Measurements from ENCODE around the gene HECA. TPM values are rescaled to one million over a fixed set of nuclear protein-coding genes. Genes with fewer than 3 reads are reported as not detected.
"Not testable (repeated sequence)": the region's sequence is repeated elsewhere in the genome, so short reads cannot be mapped to it uniquely, and the experiment has no call there.

HECA gene, protein sequence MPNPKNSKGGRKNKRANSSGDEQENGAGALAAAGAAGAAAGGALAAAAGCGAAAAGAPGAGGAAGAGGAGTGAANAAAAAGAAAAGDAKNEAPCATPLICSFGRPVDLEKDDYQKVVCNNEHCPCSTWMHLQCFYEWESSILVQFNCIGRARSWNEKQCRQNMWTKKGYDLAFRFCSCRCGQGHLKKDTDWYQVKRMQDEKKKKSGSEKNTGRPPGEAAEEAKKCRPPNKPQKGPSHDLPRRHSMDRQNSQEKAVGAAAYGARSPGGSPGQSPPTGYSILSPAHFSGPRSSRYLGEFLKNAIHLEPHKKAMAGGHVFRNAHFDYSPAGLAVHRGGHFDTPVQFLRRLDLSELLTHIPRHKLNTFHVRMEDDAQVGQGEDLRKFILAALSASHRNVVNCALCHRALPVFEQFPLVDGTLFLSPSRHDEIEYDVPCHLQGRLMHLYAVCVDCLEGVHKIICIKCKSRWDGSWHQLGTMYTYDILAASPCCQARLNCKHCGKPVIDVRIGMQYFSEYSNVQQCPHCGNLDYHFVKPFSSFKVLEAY
- 10 to 100 TPM in 11 of 12 donors, not detected in 1; 19.6 to 31.4 (median 20.7) TPM for polyA plus RNA-seq (ENCODE audit: insufficient read length in 12 of 12)
- long read RNA-seq, donor 1, full-length matches to known transcripts: 3 of 55 reads
- long read RNA-seq, donor 1, partial matches to known transcripts: 52 of 55 reads
- long read RNA-seq, donor 1, other reads (novel, unspliced or antisense): 0 of 55 reads
- long read RNA-seq, donor 2, full-length matches to known transcripts: 1 of 1 reads
- long read RNA-seq, donor 2, partial matches to known transcripts: 0 of 1 reads
- long read RNA-seq, donor 2, other reads (novel, unspliced or antisense): 0 of 1 reads
- long read RNA-seq, donor 3, full-length matches to known transcripts: 1 of 1 reads
- long read RNA-seq, donor 3, partial matches to known transcripts: 0 of 1 reads
- long read RNA-seq, donor 3, other reads (novel, unspliced or antisense): 0 of 1 reads
- long read RNA-seq, donor 4, full-length matches to known transcripts: 2 of 18 reads
- long read RNA-seq, donor 4, partial matches to known transcripts: 16 of 18 reads
- long read RNA-seq, donor 4, other reads (novel, unspliced or antisense): 0 of 18 reads
- long read RNA-seq, donor 5, full-length matches to known transcripts: 6 of 6 reads
- long read RNA-seq, donor 5, partial matches to known transcripts: 0 of 6 reads
- long read RNA-seq, donor 5, other reads (novel, unspliced or antisense): 0 of 6 reads
- long read RNA-seq, donor 6, full-length matches to known transcripts: 2 of 2 reads
- long read RNA-seq, donor 6, partial matches to known transcripts: 0 of 2 reads
- long read RNA-seq, donor 6, other reads (novel, unspliced or antisense): 0 of 2 reads
- long read RNA-seq, donor 7, full-length matches to known transcripts: 2 of 2 reads
- long read RNA-seq, donor 7, partial matches to known transcripts: 0 of 2 reads
- long read RNA-seq, donor 7, other reads (novel, unspliced or antisense): 0 of 2 reads
- long read RNA-seq, donor 8, full-length matches to known transcripts: 4 of 4 reads
- long read RNA-seq, donor 8, partial matches to known transcripts: 0 of 4 reads
- long read RNA-seq, donor 8, other reads (novel, unspliced or antisense): 0 of 4 reads
- long read RNA-seq, donor 9, full-length matches to known transcripts: 3 of 3 reads
- long read RNA-seq, donor 9, partial matches to known transcripts: 0 of 3 reads
- long read RNA-seq, donor 9, other reads (novel, unspliced or antisense): 0 of 3 reads
- long read RNA-seq, donor 10, full-length matches to known transcripts: 4 of 4 reads
- long read RNA-seq, donor 10, partial matches to known transcripts: 0 of 4 reads
- long read RNA-seq, donor 10, other reads (novel, unspliced or antisense): 0 of 4 reads
- long read RNA-seq, donor 11, full-length matches to known transcripts: 4 of 4 reads
- long read RNA-seq, donor 11, partial matches to known transcripts: 0 of 4 reads
- long read RNA-seq, donor 11, other reads (novel, unspliced or antisense): 0 of 4 reads

DNA sequence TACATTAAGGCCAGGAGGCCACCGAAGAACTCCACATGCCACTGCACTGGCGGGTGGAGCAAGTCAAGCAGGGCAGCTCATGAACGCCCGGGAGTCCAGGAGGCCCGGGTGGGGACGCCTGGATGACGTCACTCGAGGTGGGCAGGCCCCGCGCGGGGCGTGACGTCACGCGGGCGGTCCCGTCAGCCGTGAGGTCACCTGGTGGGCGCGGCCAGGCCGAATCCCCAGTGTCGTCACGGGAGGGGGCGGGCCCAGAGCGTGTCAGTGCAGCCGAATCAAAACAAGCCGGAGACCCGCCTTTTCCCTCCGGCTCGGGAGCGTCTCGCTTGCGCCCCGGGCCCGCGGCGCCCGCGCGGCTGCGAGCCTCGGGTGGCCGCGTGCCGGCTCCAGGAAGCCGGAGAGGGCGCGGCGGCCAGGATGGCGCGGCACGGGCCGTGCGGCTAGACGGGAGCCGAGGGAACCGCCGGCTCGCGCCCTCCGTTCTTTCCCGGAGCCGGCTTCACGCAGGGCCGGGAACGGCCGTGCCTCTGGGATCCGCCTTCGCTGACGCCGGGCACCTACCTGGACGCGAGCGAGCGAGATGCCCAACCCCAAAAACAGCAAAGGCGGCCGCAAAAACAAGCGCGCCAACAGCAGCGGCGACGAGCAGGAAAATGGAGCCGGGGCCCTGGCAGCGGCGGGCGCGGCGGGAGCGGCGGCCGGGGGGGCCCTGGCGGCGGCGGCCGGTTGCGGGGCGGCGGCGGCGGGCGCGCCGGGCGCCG lies at the start of gene HECA:
TSS of gene HECA (plus strand) at position 264 of the 761 bp plus-strand sequence. CDS start at position 581, 317 bp downstream.
- DNase-seq: peak; percentile 96

DNA sequence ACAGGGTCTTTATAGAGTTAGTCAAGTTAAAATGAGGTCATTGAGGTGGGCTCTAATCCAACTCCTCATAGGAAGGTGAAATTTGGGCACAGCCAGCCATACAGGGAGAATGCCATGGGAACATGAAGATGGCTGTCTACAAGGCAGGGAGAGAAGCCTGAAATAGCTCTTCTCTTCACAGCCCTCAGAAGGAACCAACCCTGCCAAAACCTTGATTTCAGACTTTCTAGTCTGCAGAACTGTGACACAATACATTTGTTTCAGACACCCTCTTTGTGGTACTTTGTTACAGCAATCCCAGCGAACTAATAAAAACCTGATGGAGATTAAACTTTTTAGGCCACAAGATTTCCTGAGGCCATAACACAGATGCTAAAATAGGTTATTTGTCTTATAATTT lies 43.1 kb upstream of the HECA start:
- no peak for DNase-seq

DNA sequence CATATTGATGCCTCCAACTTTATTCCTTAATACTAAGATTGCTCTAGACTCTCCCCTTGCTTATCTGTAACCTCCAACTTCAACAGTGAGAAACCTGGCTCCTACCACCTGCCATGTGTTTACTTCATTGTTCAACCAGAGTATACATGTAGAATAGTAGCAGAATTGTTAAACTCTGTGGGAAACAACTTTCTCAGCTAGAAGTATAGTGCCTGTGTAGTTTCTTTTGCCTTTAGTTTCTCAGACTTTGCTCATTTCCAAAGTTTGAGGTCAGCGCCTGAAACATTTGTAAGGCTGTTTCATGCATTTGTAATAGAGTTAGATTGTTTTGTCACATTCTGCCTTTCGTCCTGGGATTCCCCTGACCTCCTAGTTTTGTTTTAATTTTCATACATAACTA lies 34.9 kb upstream of the HECA start:
- no peak for DNase-seq

DNA sequence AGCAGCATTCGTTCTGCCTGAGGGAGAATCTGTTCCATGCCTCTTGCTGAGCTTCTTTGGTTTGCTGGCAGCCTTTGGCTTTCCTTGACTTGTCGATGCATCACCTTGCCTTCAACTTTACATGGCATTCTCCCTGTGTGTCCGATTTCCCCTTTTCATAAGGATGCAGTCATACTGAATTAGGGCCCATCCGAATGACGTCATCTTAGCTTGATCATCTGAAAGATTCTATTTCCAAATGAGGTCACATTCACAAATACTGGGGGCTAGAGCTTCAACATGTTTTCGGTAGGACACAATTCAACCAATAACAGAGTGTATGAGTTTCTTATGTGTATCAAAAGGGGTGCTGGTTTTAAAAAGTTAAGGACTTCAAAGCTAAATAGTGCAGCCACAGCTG lies 27.8 kb upstream of the HECA start:
- no peak for DNase-seq

DNA sequence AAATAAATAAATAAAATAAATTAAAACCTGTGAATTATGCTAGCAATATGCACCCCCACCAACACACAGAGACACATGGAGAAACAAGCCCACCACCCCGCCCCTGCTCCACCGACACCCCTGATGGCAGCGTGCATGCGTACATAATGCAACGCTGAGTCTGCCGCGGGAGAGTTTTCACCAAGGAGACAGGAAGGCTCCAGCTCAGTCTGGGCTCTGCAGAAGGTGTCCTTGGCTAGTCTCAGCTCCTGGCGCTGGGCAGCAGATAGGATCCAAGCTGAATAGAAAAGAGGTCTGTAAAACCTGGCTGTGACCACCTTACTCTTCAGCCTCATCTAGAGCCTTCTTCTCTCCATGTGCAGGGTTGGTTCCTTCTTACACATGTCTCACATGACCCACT lies 26.5 kb upstream of the HECA start:
- DNase-seq: no peak

DNA sequence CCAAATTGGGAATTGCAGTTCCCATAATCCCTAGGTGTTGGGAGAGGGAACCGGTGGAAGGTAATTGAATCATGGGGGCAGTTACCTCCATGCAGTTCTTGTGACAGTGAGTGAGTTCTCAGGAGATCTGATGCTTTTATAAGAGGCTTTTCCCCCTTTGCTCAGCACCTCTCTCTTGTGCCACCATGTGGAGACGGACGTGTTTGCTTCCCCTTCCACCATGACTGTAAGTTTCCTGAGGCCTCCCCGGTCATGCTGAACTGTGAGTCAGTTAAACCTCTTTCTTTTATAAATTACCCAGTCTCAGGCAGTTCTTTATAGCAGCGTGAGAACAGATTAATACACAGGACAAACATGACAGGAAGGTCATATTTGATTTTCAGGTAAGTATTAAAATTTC lies 25.3 kb upstream of the HECA start:
- no peak for DNase-seq

DNA sequence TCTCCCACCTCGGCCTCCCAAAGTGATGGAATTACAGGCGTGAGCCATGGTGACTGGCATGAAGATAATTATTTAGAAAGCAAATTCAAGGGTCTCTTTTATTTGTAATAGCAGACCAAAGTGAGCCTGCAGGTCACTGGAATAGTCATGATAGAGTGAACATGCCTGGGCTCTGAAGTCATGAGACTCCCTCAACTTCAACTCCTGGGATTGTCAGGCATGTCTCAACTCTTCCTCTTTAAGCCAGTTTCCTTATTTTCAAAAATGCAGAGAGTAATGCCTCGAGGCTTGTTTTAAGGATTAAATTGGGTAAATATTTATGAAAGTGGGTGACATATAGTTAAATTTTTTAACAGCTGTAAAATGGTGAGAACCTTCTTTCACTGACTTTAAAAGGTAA lies 22.7 kb upstream of the HECA start:
- DNase-seq: no peak

DNA sequence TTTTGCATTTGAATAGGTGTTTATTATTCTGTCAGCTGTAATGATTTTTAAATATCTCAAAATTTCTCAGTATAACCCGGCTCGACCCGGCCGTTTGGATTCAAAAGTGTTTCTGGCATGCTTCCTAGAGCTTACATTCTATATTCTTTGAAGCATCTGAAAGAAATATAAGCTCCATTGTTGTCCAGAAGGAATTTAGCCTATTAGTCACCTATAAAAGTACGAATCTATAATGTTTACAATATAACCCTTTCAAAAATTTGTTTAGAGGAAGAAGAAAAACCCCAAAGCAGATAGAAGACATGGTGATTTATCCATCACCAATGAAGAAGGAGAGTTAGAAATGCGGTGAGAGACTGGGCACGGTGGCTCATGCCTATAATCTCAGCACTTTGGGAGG lies 22.3 kb upstream of the HECA start:
- no peak for DNase-seq

DNA sequence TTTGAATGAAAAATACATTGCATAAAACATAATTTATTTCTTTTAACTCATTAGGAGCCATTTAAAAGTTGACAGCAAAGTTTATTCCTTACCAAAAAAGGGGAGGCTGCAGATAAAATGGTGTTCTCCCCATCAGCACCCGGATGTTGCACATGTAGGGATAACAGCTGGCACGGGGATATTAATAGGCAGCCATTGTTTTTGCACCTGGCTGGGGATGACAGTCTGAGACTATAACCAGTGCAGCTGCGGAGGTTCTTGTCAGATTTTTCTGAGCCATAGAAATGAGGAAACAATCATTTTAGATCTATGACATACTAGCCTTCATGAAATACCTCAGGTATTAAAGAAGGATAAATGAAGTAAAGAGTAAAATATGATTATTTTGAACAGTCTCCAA lies 20.1 kb upstream of the HECA start:
- DNase-seq: no peak

DNA sequence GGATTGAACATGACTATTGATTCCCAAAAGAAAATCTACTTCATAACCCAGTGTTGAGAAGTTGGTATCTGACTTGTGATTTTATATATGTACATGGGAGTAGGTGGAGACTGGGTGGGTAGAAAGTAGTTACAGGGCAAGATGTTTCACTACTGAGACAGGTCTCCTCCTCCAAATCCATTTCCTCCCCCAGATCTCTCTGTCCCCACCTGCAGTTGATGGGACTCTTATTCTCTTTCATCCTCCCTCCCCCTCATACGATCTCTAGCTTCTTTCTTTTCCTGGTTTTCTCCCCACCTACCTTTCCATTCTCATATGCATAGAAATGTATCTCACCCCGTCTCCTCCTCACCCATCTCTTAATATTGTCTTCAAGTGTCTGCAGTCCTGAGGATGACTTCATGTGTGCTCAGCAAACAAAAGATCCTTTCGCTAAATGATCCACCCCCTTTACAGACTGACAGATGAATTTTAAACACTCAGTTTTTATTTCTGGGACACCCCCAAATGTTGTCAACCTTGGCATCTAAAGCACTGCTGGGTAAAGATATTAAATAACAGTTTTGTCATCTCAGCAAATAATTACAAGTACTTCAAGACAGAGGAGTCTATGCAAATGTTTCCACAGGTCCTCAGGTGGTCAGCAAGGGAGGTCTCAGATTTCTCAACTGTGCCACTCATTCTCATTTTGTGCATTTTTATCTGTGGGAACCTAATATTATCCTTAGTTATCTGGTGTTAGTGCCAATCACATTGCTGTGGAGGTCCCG lies 18.7 kb upstream of the HECA start:
- DNase-seq: no peak

DNA sequence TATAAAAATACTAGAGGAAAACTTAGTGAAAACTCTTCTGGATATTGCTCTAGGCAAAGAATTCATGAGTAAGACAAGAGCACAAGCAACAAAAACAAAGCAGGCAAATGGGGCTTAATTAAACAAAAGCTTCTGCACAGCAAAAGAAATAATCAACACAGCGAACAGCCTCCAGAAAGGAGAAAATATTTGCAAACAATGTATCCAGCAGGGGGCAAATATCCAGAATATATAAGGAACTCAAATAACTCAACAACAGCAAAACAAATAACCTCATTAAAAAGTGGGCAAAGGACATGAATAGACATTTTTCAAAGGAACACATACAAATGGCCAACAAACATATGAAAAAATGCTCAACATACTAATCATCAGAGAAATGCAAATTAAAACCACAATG lies 17.1 kb upstream of the HECA start:
- no peak for DNase-seq

DNA sequence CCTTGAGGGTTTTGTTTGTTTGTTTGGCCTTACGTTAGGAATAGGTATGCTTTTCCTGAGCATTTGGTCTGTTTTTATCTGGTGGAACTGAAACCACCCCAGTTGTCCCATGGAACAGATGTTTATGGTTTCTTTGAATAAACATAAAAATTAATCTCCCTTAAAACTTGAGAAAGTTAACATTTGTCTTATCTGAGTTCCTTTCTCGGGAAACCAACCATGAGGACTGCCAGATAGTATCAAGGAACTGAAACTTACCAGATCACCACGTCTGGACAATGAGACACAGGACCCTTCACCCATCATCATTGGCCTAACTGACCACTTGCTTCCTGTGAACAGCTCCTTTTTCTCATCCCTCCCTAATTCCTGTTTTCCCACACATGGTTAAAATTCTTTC lies 15.3 kb upstream of the HECA start:
- DNase-seq: no peak

DNA sequence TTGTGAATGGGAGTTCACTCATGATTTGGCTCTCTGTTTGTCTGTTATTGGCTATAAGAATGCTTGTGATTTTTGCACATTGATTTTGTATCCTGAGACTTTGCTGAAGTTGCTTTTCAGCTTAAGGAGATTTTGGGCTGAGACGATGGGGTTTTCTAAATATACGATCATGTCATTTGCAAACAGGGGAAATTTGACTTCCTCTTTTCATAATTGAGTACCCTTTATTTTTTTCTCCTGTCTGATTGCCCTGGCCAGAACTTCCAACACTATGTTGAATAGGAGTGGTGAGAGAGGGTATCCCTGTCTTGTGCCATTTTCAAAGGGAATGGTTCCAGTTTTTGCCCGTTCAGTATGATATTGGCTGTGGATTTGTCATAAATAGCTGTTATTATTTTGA lies 12.1 kb upstream of the HECA start:
- not testable (repeated sequence) for DNase-seq

DNA sequence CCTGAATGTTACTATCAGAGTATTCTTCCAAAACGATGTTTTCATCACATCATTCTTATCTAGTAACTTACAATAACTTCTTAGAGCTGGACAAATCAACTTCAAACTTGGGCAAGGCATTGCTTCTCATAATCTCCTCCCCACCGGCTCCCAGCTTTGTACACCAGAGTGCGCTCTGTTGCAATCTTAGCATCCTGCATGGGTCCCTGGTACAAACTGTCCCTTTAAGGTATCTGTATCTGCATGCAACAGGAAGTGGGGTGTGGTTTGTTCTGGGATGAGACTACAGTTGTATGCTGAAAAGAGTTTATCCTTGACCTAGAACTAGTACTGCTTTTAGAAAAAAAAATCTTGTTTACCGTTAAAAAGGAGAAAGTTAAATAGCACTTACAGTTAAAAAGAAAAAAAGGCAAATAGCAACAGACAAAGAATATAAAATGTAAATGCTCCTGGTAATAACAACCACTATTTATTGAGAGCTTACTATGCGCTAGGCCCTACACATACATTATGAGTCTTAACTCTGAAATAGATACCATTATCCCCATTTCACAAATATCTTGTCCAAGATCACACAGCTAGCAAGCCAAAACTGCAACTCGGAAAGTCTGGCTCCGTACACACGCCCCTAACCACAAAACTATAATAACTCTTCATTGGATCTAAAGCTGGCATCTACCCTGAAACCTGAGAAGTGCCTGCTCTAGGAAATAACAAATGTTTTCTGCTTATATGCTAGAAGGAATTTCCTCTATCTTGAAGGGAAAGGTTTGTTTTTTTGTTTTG lies 9.8 kb upstream of the HECA start:
- no peak for DNase-seq

DNA sequence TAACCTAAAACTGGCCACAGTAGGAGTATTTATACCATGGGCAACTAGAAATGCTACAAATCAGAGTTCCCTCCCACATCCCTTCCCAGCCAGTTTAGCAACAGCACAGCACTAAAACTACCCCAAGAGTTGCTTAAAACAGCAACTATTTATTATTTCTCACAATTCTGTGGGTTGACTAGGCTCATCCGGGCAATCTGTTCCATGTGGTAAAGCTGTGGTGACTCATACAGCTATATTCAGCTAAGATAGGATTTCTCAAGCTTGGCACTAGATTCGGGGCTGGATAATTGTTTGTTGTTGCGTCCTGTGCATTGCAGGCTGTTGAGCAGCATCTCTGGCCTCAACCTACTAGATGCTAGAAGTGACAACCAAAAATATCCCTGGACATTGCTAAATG lies 8.6 kb upstream of the HECA start:
- no peak for DNase-seq

DNA sequence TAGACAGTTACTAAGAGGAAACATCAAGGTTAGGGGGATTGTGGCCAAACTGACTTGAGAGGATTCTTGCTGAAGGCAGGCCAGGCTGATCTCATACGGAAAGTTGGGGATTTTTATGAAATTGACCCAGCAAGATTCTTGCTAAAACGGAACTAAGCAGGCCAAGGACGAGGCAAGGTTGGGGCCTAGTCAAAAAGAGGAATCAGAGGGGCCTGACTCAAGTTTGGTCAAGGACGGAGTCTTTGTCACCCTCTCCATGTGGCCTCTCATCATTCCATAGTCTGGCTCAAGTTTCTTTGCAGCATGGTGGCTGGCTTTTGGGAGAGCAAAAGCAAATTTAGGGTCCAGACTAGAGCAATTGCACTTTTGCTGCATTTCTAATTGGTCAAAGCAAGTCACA lies 7.9 kb upstream of the HECA start:
- DNase-seq: no peak

DNA sequence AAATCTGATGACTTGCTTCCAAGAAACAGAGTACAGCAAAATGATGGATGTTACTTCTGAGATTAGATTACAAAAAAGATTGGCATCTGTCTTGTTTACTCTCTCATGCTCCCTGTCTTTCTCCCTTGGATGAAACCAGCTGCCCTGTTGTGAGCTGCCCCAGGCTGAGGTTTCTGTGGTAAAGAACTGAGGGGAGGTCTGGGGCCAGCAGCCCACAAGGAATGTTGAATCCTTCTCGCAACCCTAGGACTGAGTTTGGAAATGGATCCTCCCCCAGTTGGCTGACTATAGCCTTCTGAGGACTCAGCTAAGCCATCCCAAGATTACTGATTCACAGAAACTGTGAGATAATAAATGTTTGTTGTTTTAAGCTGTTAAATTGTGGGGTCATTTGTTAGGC lies 5.6 kb upstream of the HECA start:
- no peak for DNase-seq

DNA sequence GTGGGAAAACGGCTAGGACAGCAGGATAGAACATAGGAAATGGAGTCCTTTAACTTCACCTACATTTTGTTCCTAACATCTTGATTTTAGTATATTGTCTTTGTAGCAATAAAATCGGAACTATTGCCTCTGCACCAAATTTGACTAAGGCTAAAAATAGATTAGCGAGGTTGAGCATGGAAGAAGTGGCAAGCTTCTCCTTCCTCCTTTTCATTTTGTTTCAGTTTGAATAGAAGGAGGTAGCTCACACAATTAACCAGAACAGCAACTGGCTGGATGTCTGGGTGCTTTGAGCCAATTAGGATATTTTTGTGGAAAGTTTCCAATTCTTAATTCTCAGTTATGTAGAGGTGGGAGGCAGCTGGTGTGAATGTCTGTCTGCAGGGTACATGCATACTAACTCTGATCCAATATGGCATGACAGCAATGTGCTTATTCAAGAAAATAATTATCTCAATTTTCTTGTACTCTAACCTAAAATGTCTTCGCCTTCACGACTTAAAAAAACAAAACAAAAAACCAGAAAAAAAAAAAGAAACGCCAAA lies 3.1 kb upstream of the HECA start:
- DNase-seq: no peak

All from muscle of arm (tissue), 14 donors.